ENCODE data around the gene NOC2L. TPM values are rescaled to one million over a fixed set of nuclear protein-coding genes. Genes with fewer than 3 reads are reported as not detected.

NOC2L gene
- total RNA-seq, 2 donors from 2014 or later: 57.6 to 141 TPM

GRCh38 chr1:929712-930632 lies 29.1 kb downstream of the NOC2L start:
- H3K27me3 Mint-ChIP-seq: peaks cover 13% of the 10 kb centered on the region
- H3K4me3 Mint-ChIP-seq: no peak overlapping the region
- no peaks in the 10 kb centered on the region for H3K36me3 Mint-ChIP-seq (ENCODE audit: low read depth)
- ATAC-seq (replicated peaks): no peak
- H3K4me1 Mint-ChIP-seq: no peaks in the 10 kb centered on the region
- no peaks in the 10 kb centered on the region for H3K9me3 Mint-ChIP-seq
- no peak overlapping the region for H3K27ac Mint-ChIP-seq

- ATAC-seq (replicated peaks): no peak
- Mint-ChIP-seq H3K4me1 (no peaks in the 10 kb centered on the region), H3K36me3 (ENCODE audit: low read depth) (no peaks in the 10 kb centered on the region), H3K9me3 (no peaks in the 10 kb centered on the region), H3K27me3 (peaks cover 10% of the 10 kb centered on the region), H3K27ac (no peak overlapping the region), H3K4me3 (no peak overlapping the region)
These were observed 30.0 kb downstream of the NOC2L start for GRCh38 chr1:928825-929661.

DNA sequence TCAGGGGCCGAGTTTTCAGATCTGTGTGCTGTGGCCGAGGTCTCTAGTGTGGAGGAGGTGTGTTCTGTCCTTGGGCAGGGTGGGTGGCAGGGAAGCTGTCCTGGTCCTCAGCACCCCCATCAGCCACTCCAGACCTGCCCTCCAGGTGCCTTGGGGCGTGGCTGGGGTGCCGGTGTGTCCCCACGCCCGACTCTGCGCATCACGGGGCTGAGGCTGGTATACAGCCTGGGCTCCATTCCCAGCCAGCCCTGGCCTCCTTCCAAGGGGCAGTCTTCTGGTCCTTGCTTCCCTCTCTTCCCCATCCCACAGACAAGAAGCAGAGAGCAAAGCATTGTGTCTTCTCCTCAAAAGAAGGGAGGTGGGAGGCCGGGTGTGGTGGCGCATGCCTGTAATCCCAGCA lies 31.3 kb downstream of the NOC2L start:
- Mint-ChIP-seq H3K4me1 (no peaks in the 10 kb centered on the region), H3K36me3 (ENCODE audit: low read depth) (no peaks in the 10 kb centered on the region), H3K27me3 (peaks cover 15% of the 10 kb centered on the region), H3K9me3 (no peaks in the 10 kb centered on the region), H3K27ac (no peak overlapping the region), H3K4me3 (no peak overlapping the region)
- no peak for ATAC-seq (replicated peaks)

- Mint-ChIP-seq H3K36me3 (ENCODE audit: low read depth) (no peaks in the 10 kb centered on the region), H3K4me1 (no peaks in the 10 kb centered on the region), H3K4me3 (no peak overlapping the region), H3K27me3 (peaks cover 15% of the 10 kb centered on the region), H3K9me3 (no peaks in the 10 kb centered on the region), H3K27ac (no peak overlapping the region)
- no peak for ATAC-seq (replicated peaks)
These were observed 31.8 kb downstream of the NOC2L start for GRCh38 chr1:927234-927633.

GRCh38 chr1:925561-926421 lies 33.3 kb downstream of the NOC2L start:
- Mint-ChIP-seq H3K9me3 (no peaks in the 10 kb centered on the region), H3K4me3 (peak overlapping the region; percentile 36), H3K27ac (no peak overlapping the region)

GRCh38 chr1:924656-925560 lies 34.1 kb downstream of the NOC2L start:
- ATAC-seq (replicated peaks): peak; percentile 21
- Mint-ChIP-seq H3K27me3 (peaks cover 23% of the 10 kb centered on the region), H3K27ac (no peak overlapping the region), H3K36me3 (ENCODE audit: low read depth) (no peaks in the 10 kb centered on the region), H3K9me3 (no peaks in the 10 kb centered on the region), H3K4me1 (no peaks in the 10 kb centered on the region), H3K4me3 (no peak overlapping the region)

More at GRCh38 chr1:925561-926421, 33.3 kb downstream of the NOC2L start:
- peaks cover 19% of the 10 kb centered on the region for H3K27me3 Mint-ChIP-seq
- H3K4me1 Mint-ChIP-seq: no peaks in the 10 kb centered on the region
- no peak for ATAC-seq (replicated peaks)
- H3K36me3 Mint-ChIP-seq (ENCODE audit: low read depth): no peaks in the 10 kb centered on the region

DNA sequence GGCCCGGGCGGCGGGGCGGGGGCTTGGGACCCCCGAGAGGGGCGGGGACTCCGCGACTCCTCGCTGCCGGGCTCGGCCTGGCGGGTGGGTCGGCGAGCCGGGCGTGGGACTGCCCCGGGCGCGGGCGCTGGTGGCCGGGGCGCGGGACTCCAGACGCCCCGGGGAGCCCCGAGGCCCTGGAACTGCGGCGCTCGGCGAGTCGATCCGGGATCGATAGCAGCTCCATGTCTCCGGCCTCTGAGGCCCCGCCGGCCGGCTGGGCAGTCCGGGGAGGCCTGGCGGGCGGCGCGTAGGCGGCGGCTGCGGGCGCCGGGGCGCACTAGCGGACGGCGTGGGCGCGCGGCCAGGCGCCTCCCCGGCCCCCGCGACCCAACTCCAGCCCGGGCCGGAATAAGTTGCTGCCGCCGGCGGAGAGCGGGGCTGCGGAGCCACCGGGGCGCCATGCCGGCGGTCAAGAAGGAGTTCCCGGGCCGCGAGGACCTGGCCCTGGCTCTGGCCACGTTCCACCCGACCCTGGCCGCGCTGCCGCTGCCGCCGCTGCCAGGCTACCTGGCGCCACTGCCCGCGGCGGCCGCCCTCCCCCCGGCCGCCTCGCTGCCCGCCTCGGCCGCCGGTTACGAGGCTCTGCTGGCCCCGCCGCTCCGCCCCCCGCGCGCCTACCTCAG lies 34.9 kb downstream of the NOC2L start:
- Mint-ChIP-seq H3K9me3 (no peaks in the 10 kb centered on the region), H3K27ac (no peak overlapping the region), H3K36me3 (ENCODE audit: low read depth) (no peaks in the 10 kb centered on the region), H3K27me3 (peaks cover 23% of the 10 kb centered on the region), H3K4me1 (no peaks in the 10 kb centered on the region), H3K4me3 (no peak overlapping the region)
- ATAC-seq (replicated peaks): no peak

GRCh38 chr1:923131-923990 lies 35.7 kb downstream of the NOC2L start, which contains the start of gene SAMD11:
Gene SAMD11, plus strand, starts transcription at chr1:923923. Its CDS starts 509 bp downstream, at chr1:924432.
- Mint-ChIP-seq H3K9me3 (no peaks in the 10 kb centered on the region), H3K27ac (no peak within 1 kb of the TSS), H3K4me1 (no peaks in the 10 kb centered on the region), H3K4me3 (peak within 1 kb of the TSS; percentile 70), H3K27me3 (peaks cover 27% of the 10 kb centered on the region), H3K36me3 (ENCODE audit: low read depth) (no peaks in the 10 kb centered on the region)
- ATAC-seq (replicated peaks): peak; percentile 21

GRCh38 chr1:921011-921837 lies 37.8 kb downstream of the NOC2L start:
- Mint-ChIP-seq H3K27me3 (peaks cover 24% of the 10 kb centered on the region), H3K9me3 (no peaks in the 10 kb centered on the region), H3K27ac (no peak overlapping the region), H3K36me3 (ENCODE audit: low read depth) (no peaks in the 10 kb centered on the region), H3K4me3 (no peak overlapping the region), H3K4me1 (no peaks in the 10 kb centered on the region)
- peak; percentile 22 for ATAC-seq (replicated peaks)

- ATAC-seq (replicated peaks): no peak
- no peak overlapping the region for H3K27ac Mint-ChIP-seq
- H3K4me1 Mint-ChIP-seq: no peaks in the 10 kb centered on the region
- H3K36me3 Mint-ChIP-seq (ENCODE audit: low read depth): no peaks in the 10 kb centered on the region
- H3K9me3 Mint-ChIP-seq: no peaks in the 10 kb centered on the region
- no peak overlapping the region for H3K4me3 Mint-ChIP-seq
- peaks cover 23% of the 10 kb centered on the region for H3K27me3 Mint-ChIP-seq
These were observed 38.5 kb downstream of the NOC2L start for GRCh38 chr1:920521-920920.

DNA sequence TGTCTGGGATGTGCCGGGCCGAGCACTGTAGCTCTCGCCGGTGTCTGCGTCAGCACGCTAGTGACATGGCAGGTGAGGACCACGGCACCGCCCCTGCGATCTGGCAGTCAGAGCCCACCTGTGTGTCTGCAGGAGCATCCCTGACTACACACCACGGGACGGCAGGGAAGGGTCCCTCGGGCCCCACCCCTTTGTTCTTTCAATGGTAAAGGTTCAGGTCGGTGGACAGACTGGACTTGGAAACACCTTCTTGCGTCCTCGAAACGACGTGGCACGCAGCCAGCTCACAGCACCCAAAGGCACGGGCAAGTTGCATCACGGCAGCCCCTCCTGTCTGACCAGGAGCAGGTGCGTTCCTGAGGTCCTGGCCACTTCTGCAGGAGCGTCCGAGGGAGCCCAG lies 39.0 kb downstream of the NOC2L start:
- no peak for ATAC-seq (replicated peaks)
- Mint-ChIP-seq H3K9me3 (no peaks in the 10 kb centered on the region), H3K36me3 (ENCODE audit: low read depth) (no peaks in the 10 kb centered on the region), H3K27ac (no peak overlapping the region), H3K27me3 (peaks cover 23% of the 10 kb centered on the region), H3K4me3 (no peak overlapping the region), H3K4me1 (no peaks in the 10 kb centered on the region)

Measured in activated T-helper 17 cell treated with anti-CD3 and anti-CD28 coated beads, Interleukin-2, amount 50 U/mL, for 72 hours (primary cell).